ENCODE measurements around the gene CERK. TPM values are rescaled to one million over a fixed set of nuclear protein-coding genes. Genes with fewer than 3 reads are reported as not detected.

Gene CERK
- polyA plus RNA-seq, 1 donor from 2014 or later, result 57.4 TPM

DNA sequence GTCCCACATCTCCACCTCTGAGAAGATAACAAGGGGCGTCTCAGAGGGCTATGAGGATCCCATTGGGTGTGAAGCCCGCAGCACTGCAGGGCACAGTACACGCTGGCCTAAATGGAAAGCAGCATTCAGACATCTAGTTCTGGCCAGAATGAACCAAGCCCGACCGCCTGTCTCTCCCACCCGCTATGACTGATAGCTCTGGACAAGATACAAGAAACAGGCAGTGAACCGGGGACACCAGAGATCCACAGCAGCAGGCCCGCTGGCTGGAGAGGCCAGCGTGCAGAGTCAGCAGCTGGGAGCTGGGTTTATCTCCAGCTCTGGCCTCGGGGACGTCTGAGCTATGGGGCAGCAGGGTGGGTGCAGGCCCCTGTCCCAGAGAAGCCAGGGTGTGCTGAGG lies 9.6 kb downstream of the CERK start:
- no peaks in the 10 kb centered on the region for H3F3A ChIP-seq (ENCODE audit: insufficient read depth, low read length, poor library complexity, severe bottlenecking)
- H3K27ac ChIP-seq (ENCODE audit: low read length), result no peak overlapping the region
- H3K4me2 ChIP-seq (ENCODE audit: low read length), result no peak overlapping the region
- H3K79me2 ChIP-seq (replicated peaks; ENCODE audit: insufficient read depth, low read length), result peaks cover 17% of the 10 kb centered on the region
- no peaks in the 10 kb centered on the region for H3K36me3 ChIP-seq (ENCODE audit: insufficient read depth, low read length)
- H3K4me3 ChIP-seq (ENCODE audit: low read length), result no peak overlapping the region
- H3K9ac ChIP-seq (ENCODE audit: low read length), result no peak overlapping the region
- H3K27me3 ChIP-seq (ENCODE audit: insufficient read depth, low read depth, low read length), result no peaks in the 10 kb centered on the region
- H4K20me1 ChIP-seq (ENCODE audit: insufficient read depth), result no peaks in the 10 kb centered on the region
- no peak for TF ChIP-seq RAD21 (conservative IDR thresholded peaks at IDR 0.05)
- TF ChIP-seq MXI1 (conservative IDR thresholded peaks at IDR 0.05; ENCODE audit: poor library complexity, severe bottlenecking), result no peak
- no peak for TF ChIP-seq CTCF (IDR thresholded peaks at IDR 0.05; ENCODE audit: poor library complexity, severe bottlenecking)
- no peak for TF ChIP-seq TAF1 (IDR thresholded peaks at IDR 0.05; ENCODE audit: low read depth)
- TF ChIP-seq SMC3 (conservative IDR thresholded peaks at IDR 0.05; ENCODE audit: poor library complexity), result no peak
- TF ChIP-seq POLR2AphosphoS5 (IDR thresholded peaks at IDR 0.05), result no peak
- TF ChIP-seq, protein P1, sequence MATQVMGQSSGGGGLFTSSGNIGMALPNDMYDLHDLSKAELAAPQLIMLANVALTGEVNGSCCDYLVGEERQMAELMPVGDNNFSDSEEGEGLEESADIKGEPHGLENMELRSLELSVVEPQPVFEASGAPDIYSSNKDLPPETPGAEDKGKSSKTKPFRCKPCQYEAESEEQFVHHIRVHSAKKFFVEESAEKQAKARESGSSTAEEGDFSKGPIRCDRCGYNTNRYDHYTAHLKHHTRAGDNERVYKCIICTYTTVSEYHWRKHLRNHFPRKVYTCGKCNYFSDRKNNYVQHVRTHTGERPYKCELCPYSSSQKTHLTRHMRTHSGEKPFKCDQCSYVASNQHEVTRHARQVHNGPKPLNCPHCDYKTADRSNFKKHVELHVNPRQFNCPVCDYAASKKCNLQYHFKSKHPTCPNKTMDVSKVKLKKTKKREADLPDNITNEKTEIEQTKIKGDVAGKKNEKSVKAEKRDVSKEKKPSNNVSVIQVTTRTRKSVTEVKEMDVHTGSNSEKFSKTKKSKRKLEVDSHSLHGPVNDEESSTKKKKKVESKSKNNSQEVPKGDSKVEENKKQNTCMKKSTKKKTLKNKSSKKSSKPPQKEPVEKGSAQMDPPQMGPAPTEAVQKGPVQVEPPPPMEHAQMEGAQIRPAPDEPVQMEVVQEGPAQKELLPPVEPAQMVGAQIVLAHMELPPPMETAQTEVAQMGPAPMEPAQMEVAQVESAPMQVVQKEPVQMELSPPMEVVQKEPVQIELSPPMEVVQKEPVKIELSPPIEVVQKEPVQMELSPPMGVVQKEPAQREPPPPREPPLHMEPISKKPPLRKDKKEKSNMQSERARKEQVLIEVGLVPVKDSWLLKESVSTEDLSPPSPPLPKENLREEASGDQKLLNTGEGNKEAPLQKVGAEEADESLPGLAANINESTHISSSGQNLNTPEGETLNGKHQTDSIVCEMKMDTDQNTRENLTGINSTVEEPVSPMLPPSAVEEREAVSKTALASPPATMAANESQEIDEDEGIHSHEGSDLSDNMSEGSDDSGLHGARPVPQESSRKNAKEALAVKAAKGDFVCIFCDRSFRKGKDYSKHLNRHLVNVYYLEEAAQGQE (IDR thresholded peaks at IDR 0.05; ENCODE audit: borderline replicate concordance), result no peak
- no peak for TF ChIP-seq EP300 (conservative IDR thresholded peaks at IDR 0.05; ENCODE audit: poor library complexity, severe bottlenecking)
- no peak for TF ChIP-seq EZH2 (IDR thresholded peaks at IDR 0.05; ENCODE audit: borderline replicate concordance, insufficient read depth, low read length, poor library complexity, severe bottlenecking)
- no peaks in the 10 kb centered on the region for H3K9me3 ChIP-seq (ENCODE audit: low read length)
- H3K9me2 ChIP-seq (ENCODE audit: insufficient read depth, low read length), result no peaks in the 10 kb centered on the region
- no peak overlapping the region for H2AFZ ChIP-seq (ENCODE audit: low read depth, low read length)

DNA sequence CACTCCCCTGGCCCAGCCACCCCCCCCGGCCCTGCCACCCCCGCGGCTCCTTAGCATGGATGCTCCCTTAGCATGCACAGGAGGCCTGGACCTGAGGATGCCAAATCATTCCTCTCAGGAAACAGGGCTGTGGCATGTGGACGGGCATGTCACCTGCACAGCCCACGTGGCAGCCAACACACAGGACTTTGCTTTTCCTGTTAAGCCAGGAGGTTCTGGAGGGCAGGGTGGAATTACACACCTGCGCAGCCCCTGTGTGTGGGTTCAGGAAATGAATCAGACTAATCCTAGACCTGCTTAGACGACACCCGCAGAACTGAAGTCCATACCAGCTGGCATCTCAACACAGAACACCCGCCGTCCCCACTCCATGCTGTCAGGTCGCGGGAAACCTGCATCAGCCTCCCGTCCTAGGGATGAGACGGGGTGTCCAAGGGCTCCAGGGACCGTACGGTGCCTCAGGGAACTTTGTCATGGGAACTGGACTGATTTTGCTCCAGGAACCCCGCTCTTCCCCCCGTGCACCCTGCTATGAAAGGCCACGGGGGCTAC lies 10.2 kb downstream of the CERK start:
- H3K79me2 ChIP-seq (replicated peaks; ENCODE audit: insufficient read depth, low read length), result peaks cover 17% of the 10 kb centered on the region
- H4K20me1 ChIP-seq (ENCODE audit: insufficient read depth), result no peaks in the 10 kb centered on the region
- no peaks in the 10 kb centered on the region for H3K36me3 ChIP-seq (ENCODE audit: insufficient read depth, low read length)

More for the DNA sequence above, 10.2 kb downstream of the CERK start:
- Histone ChIP-seq H3K27me3 (ENCODE audit: insufficient read depth, low read depth, low read length) (no peaks in the 10 kb centered on the region), H3F3A (ENCODE audit: insufficient read depth, low read length, poor library complexity, severe bottlenecking) (no peaks in the 10 kb centered on the region), H3K4me3 (ENCODE audit: low read length) (no peak overlapping the region), H3K9me2 (ENCODE audit: insufficient read depth, low read length) (no peaks in the 10 kb centered on the region), H3K4me2 (ENCODE audit: low read length) (no peak overlapping the region), H3K9ac (ENCODE audit: low read length) (no peak overlapping the region), H2AFZ (ENCODE audit: low read depth, low read length) (no peak overlapping the region), H3K27ac (ENCODE audit: low read length) (no peak overlapping the region), H3K9me3 (ENCODE audit: low read length) (no peaks in the 10 kb centered on the region)
- TF ChIP-seq EP300 (conservative IDR thresholded peaks at IDR 0.05; ENCODE audit: poor library complexity, severe bottlenecking) (no peak), SMC3 (conservative IDR thresholded peaks at IDR 0.05; ENCODE audit: poor library complexity) (no peak), EZH2 (IDR thresholded peaks at IDR 0.05; ENCODE audit: borderline replicate concordance, insufficient read depth, low read length, poor library complexity, severe bottlenecking) (no peak), POLR2AphosphoS5 (IDR thresholded peaks at IDR 0.05) (no peak), CTCF (IDR thresholded peaks at IDR 0.05; ENCODE audit: poor library complexity, severe bottlenecking) (no peak), MXI1 (conservative IDR thresholded peaks at IDR 0.05; ENCODE audit: poor library complexity, severe bottlenecking) (no peak), RAD21 (conservative IDR thresholded peaks at IDR 0.05) (no peak), TAF1 (IDR thresholded peaks at IDR 0.05; ENCODE audit: low read depth) (no peak)
- TF ChIP-seq, protein P1 (IDR thresholded peaks at IDR 0.05; ENCODE audit: borderline replicate concordance), result no peak
